Measurements from ENCODE around the gene NDST1.

DNA sequence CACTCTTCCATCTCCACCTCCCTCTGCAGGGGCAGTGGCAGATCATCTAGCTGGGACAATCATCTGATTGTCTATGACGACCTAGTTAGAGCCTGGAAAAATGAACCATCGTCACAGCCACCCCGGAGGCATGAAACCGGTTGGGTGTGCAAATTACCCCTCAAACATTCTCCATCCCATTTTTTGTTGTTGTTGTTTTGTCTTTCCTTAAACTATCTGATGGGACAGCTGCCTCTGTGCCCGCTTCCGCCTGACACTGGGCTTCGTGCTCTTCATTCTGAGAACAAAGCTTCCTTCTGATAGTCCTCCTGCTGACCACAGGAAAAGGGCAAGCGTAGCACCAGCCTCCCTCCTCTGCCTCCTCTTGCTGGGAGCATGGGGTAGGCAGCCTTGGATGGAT is 7.0 kb upstream of the NDST1 start:
- TF ChIP-seq, protein P1, sequence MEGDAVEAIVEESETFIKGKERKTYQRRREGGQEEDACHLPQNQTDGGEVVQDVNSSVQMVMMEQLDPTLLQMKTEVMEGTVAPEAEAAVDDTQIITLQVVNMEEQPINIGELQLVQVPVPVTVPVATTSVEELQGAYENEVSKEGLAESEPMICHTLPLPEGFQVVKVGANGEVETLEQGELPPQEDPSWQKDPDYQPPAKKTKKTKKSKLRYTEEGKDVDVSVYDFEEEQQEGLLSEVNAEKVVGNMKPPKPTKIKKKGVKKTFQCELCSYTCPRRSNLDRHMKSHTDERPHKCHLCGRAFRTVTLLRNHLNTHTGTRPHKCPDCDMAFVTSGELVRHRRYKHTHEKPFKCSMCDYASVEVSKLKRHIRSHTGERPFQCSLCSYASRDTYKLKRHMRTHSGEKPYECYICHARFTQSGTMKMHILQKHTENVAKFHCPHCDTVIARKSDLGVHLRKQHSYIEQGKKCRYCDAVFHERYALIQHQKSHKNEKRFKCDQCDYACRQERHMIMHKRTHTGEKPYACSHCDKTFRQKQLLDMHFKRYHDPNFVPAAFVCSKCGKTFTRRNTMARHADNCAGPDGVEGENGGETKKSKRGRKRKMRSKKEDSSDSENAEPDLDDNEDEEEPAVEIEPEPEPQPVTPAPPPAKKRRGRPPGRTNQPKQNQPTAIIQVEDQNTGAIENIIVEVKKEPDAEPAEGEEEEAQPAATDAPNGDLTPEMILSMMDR (IDR thresholded peaks at IDR 0.05; ENCODE audit: insufficient read depth, low read length) = no peak
- TF ChIP-seq POLR2AphosphoS5 (IDR thresholded peaks at IDR 0.05; ENCODE audit: low read depth) = no peak
- TF ChIP-seq GABPA (IDR thresholded peaks at IDR 0.05; ENCODE audit: low read depth) = no peak

All from HL-60 (cell line).